HCT116 (cell line): ENCODE data around the gene SLC16A12. TPM values are rescaled to one million over a fixed set of nuclear protein-coding genes. Genes with fewer than 3 reads are reported as not detected.

Source experiments
- ATAC-seq: fragments of 200-7000 bp; cut with Tn5 transposase; 2 replicates; pipeline ENCODE4 v1.9.1; 2020; ENCODE audit warnings: mild to moderate bottlenecking, moderate library complexity
- BruUV-seq: library from RNA; stranded (reverse); fragments of 400-500 nt; replicated peaks from 2 replicates; lab custom pipeline; 2021; lab: Mats Ljungman, UMichigan
- CTCF ChIA-PET: fragments of 300-600 bp; sonication (Branson Sonifier 250); formaldehyde crosslinking; loops from one replicate; lab custom pipeline; 2021; ENCODE audit warnings: antibody characterized with exemption; lab: Charles Lee
- POLR2A ChIA-PET: fragments of 300-600, 350-600 bp; sonication (Branson Sonifier 250); formaldehyde crosslinking; loops from one replicate; lab custom pipeline; 2021; ENCODE audit warnings: antibody characterized with exemption; lab: Charles Lee
- RAD21 ChIA-PET, 2 experiments: fragments of 300-600 bp; sonication (Branson Sonifier 250); formaldehyde crosslinking; loops; one replicate each; lab custom pipeline; 2023; ENCODE audit warnings: low total read pairs in 2 of 2; ENCODE audit not compliant: uncharacterized antibody in 2 of 2, unreplicated experiment in 2 of 2, low non-redundant PET in 1 of 2; lab: Charles Lee
- DNase-seq: peaks from one replicate; pipeline ENCODE4 v3.0.0-alpha.2; 2010; ENCODE audit warnings: low read depth, low spot score
- H2AFZ ChIP-seq: fragments of 200-600 bp; shearing (Covaris generic), sonication (generic); 2 replicates; pipeline ENCODE4 v1.6.1; 2017; ENCODE audit warnings: low read depth, mixed run types, mixed read lengths, antibody characterized with exemption, low read length; ENCODE audit not compliant: poor library complexity, severe bottlenecking
- H3K27ac ChIP-seq: 2 replicates; pipeline ENCODE4 v1.5.1; 2012; ENCODE audit warnings: low read depth, low read length
- H3K27me3 ChIP-seq: fragments of 200-600 bp; sonication (generic); 2 replicates; pipeline ENCODE4 v1.6.1; 2016; ENCODE audit warnings: mixed run types, low read length, mixed read lengths; ENCODE audit not compliant: insufficient read depth
- H3K36me3 ChIP-seq, 2 experiments: fragments of 200-500 bp in 1 of 2; fragments of 200-600 bp in 1 of 2; sonication (Bioruptor generic) in 1 of 2; sonication (generic) in 1 of 2; 2 replicates each; pipeline versions ENCODE4 v1.5.1 to v1.6.1; 2014 to 2016; ENCODE audit warnings: low read length in 2 of 2, inconsistent platforms in 1 of 2, mixed read lengths in 1 of 2, mixed run types in 1 of 2; ENCODE audit not compliant: insufficient read depth in 2 of 2, control insufficient read depth in 1 of 2
- H3K4me1 ChIP-seq, 2 experiments: fragments of 200-600 bp in 1 of 2; sonication (generic) in 1 of 2; 2 replicates each; pipeline versions ENCODE4 v1.5.1 to v1.6.1; 2012 to 2017; ENCODE audit warnings: low read length in 2 of 2, inconsistent platforms in 1 of 2, mild to moderate bottlenecking in 1 of 2, mixed read lengths in 1 of 2, mixed run types in 1 of 2, moderate library complexity in 1 of 2; ENCODE audit not compliant: insufficient read depth in 2 of 2, control insufficient read depth in 1 of 2
- H3K4me2 ChIP-seq: fragments of 200-600 bp; sonication (generic); 2 replicates; pipeline ENCODE4 v1.6.1; 2017; ENCODE audit warnings: mixed run types, low read length, mixed read lengths
- H3K4me3 ChIP-seq, 2 experiments: fragments of 200-600 bp in 1 of 2; sonication (generic) in 1 of 2; replicated peaks in 1 of 2; 2 replicates each; pipeline ENCODE4 v1.5.1; 2011 to 2016; ENCODE audit warnings: low read length in 2 of 2, control low read depth in 1 of 2, low read depth in 1 of 2, mild to moderate bottlenecking in 1 of 2, mixed read lengths in 1 of 2, mixed run types in 1 of 2
- H3K79me2 ChIP-seq: fragments of 200-600 bp; sonication (generic); 2 replicates; pipeline ENCODE4 v1.6.1; 2017; ENCODE audit warnings: mild to moderate bottlenecking, mixed run types, low read length, moderate library complexity, mixed read lengths; ENCODE audit not compliant: insufficient read depth
- H3K9ac ChIP-seq: fragments of 200-600 bp; sonication (generic); 2 replicates; pipeline ENCODE4 v1.6.1; 2016; ENCODE audit warnings: low read length, mixed read lengths
- H3K9me2 ChIP-seq: fragments of 200-600 bp; sonication (generic), shearing (Covaris generic); 2 replicates; pipeline ENCODE4 v1.6.1; 2017; ENCODE audit warnings: mixed run types, mild to moderate bottlenecking, moderate library complexity; ENCODE audit not compliant: insufficient read depth
- H3K9me3 ChIP-seq, 2 experiments: fragments of 200-500 bp in 1 of 2; fragments of 200-600 bp in 1 of 2; sonication (Bioruptor generic) in 1 of 2; sonication (generic) in 1 of 2; 2 replicates each; pipeline ENCODE4 v1.6.1; 2014 to 2017; ENCODE audit warnings: low read length in 2 of 2, mixed read lengths in 2 of 2, inconsistent platforms in 1 of 2, low read depth in 1 of 2, mild to moderate bottlenecking in 1 of 2, mixed run types in 1 of 2, moderate library complexity in 1 of 2; ENCODE audit not compliant: control insufficient read depth in 1 of 2, insufficient read depth in 1 of 2
- H4K20me1 ChIP-seq: fragments of 200-600 bp; sonication (generic), shearing (Covaris generic); 2 replicates; pipeline ENCODE4 v1.6.1; 2017; ENCODE audit warnings: mixed run types, mild to moderate bottlenecking, moderate library complexity; ENCODE audit not compliant: insufficient read depth
- CEBPB ChIP-seq: IDR thresholded peaks from 2 replicates; pipeline ENCODE4 v1.6.1; 2012; ENCODE audit warnings: low read depth
- FOSL1 ChIP-seq: IDR thresholded peaks from 2 replicates; pipeline ENCODE4 v1.6.1; 2012; ENCODE audit warnings: low read depth
- POLR2A ChIP-seq: IDR thresholded peaks from 2 replicates; pipeline ENCODE4 v1.7.0; 2011; ENCODE audit warnings: borderline replicate concordance; ENCODE audit not compliant: insufficient read depth, insufficient read length; ENCODE audit errors: extremely low read depth
- SP1 ChIP-seq: IDR thresholded peaks from 2 replicates; pipeline ENCODE4 v1.6.1; 2012; ENCODE audit warnings: low read depth
- intact Hi-C: fragments of 100-400 bp; cut with micrococcal nuclease; formaldehyde crosslinking; loops from 2 replicates; pipeline ENCODE4 v1.10.0; 2022
- total RNA-seq: library from RNA; stranded (reverse); gene quantifications from one replicate; pipeline ENCODE4 v1.2.1, GENCODE V29; 2021; ENCODE audit not compliant: unreplicated experiment

SLC16A12 gene
- total RNA-seq, 1 experiment from 2014 or later: not detected

- no peaks in the 10 kb centered on the region for H3K27me3 ChIP-seq
- intact Hi-C loops: no loop called here
- RAD21 ChIA-PET: no interaction called here
- BruUV-seq: no TSS peak
- CTCF ChIA-PET: no interaction called here
- ATAC-seq (no peak), DNase-seq (no peak)
- no peaks in the 10 kb centered on the region for H3K9me3 ChIP-seq
- H3K4me3 ChIP-seq: no peak overlapping the region
- no peaks in the 10 kb centered on the region for H3K9me2 ChIP-seq
- no peaks in the 10 kb centered on the region for H3K36me3 ChIP-seq
- no peak overlapping the region for H3K9ac ChIP-seq
- no peak overlapping the region for H2AFZ ChIP-seq
- no peak overlapping the region for H3K27ac ChIP-seq
- POLR2A ChIA-PET: no interaction called here
- H3K4me1 ChIP-seq: no peaks in the 10 kb centered on the region
- no peaks in the 10 kb centered on the region for H3K79me2 ChIP-seq
- no peaks in the 10 kb centered on the region for H4K20me1 ChIP-seq
- no peak overlapping the region for H3K4me2 ChIP-seq
- TF ChIP-seq SP1: no peak
Measured at GRCh38 chr10:89504691-89505090, 30.7 kb downstream of the SLC16A12 start.

- Histone ChIP-seq H3K27ac (no peak overlapping the region), H2AFZ (no peak overlapping the region), H4K20me1 (no peaks in the 10 kb centered on the region), H3K79me2 (no peaks in the 10 kb centered on the region), H3K27me3 (no peaks in the 10 kb centered on the region), H3K4me3 (no peak overlapping the region), H3K4me2 (no peak overlapping the region), H3K36me3 (no peaks in the 10 kb centered on the region), H3K9me2 (no peaks in the 10 kb centered on the region), H3K9ac (no peak overlapping the region), H3K9me3 (no peaks in the 10 kb centered on the region), H3K4me1 (no peaks in the 10 kb centered on the region)
- TF ChIP-seq CEBPB (no peak), FOSL1 (no peak), POLR2A (no peak)
- RAD21 ChIA-PET: no interaction called here
- BruUV-seq: no TSS peak
- POLR2A ChIA-PET: no interaction called here
- intact Hi-C loops: no loop called here
- ATAC-seq: no peak
- CTCF ChIA-PET: no interaction called here
- no peak for DNase-seq
Measured at GRCh38 chr10:89503652-89504370, 31.6 kb downstream of the SLC16A12 start.
